Suprapubic skin (tissue), 4 donors: ENCODE results near the gene ADSS2. TPM values are rescaled to one million over a fixed set of nuclear protein-coding genes. Genes with fewer than 3 reads are reported as not detected.
"Not testable (repeated sequence)": the region's sequence is repeated elsewhere in the genome, so short reads cannot be mapped to it uniquely, and the experiment has no call there.

Experiments
- DNase-seq, 2 donors: peaks; one replicate each; pipeline ENCODE4 v3.0.0-alpha.2; 2019; ENCODE audit warnings: low spot score in 2 of 2
- H3K27ac ChIP-seq: fragments of 200-600 bp; sonication (generic); one replicate; pipeline ENCODE4 v1.5.1; 2019
- H3K27me3 ChIP-seq: fragments of 200-600 bp; sonication (generic); one replicate; pipeline ENCODE4 v1.5.1; 2019
- H3K36me3 ChIP-seq: fragments of 200-600 bp; sonication (generic); one replicate; pipeline ENCODE4 v1.5.1; 2019
- H3K4me1 ChIP-seq: fragments of 200-600 bp; sonication (generic); one replicate; pipeline ENCODE4 v1.5.1; 2019
- H3K4me3 ChIP-seq: fragments of 200-600 bp; sonication (generic); one replicate; pipeline ENCODE4 v1.5.1; 2019; ENCODE audit warnings: mild to moderate bottlenecking
- H3K9me3 ChIP-seq: fragments of 200-600 bp; sonication (generic); one replicate; pipeline ENCODE4 v1.5.1; 2019
- CTCF ChIP-seq, 2 donors: fragments of 200-600 bp in 1 of 2; fragments of 450-650 bp in 1 of 2; sonication (generic) in 1 of 2; IDR thresholded peaks; one replicate each; pipeline ENCODE4 v1.5.1; 2016 to 2019; ENCODE audit warnings: antibody characterized with exemption in 2 of 2, mild to moderate bottlenecking in 1 of 2, moderate library complexity in 1 of 2
- EP300 ChIP-seq: sonication (generic); formaldehyde crosslinking; IDR thresholded peaks from one replicate; pipeline ENCODE4 v1.6.1; 2017; ENCODE audit warnings: antibody characterized with exemption
- POLR2A ChIP-seq, 2 donors: fragments of 450-650 bp; IDR thresholded peaks; one replicate each; pipeline ENCODE4 v1.6.1; 2017; ENCODE audit warnings: antibody characterized with exemption in 2 of 2, mild to moderate bottlenecking in 2 of 2, moderate library complexity in 2 of 2
- POLR2AphosphoS5 ChIP-seq, 3 donors: sonication (generic); formaldehyde crosslinking; IDR thresholded peaks; one replicate each; pipeline ENCODE4 v1.6.1; 2017; ENCODE audit warnings: antibody characterized with exemption in 3 of 3
- WGBS: methylation state at CpG from one replicate; pipeline ENCODE4 v1.1.5; 2018; 5-methylcytosine and 5-hydroxymethylcytosine counted together
- total RNA-seq, 4 donors: library from RNA; depleted of rRNA; stranded (reverse); fragments of >200 nt; gene quantifications; one replicate each; pipeline ENCODE4 v1.1.0, GENCODE V29; 2016

The ADSS2 gene
- 10 to 100 TPM; 39.8 to 65.3 (median 52.1) TPM for total RNA-seq

GRCh38 chr1:244451539-244451950, at the start of gene ADSS2:
Gene ADSS2 (minus strand): TSS chr1:244451909. CDS start chr1:244451817, 92 bp downstream.
- TF ChIP-seq CTCF (IDR thresholded peaks at IDR 0.05) (no peak), POLR2A (IDR thresholded peaks at IDR 0.05) (peak; percentile 65 to 84), POLR2AphosphoS5 (IDR thresholded peaks at IDR 0.05) (peak in 2 of 3 donors; percentile 14 to 73)
- Histone ChIP-seq H3K4me3 (peak within 1 kb of the TSS; percentile 88), H3K36me3 (no peaks in the 10 kb centered on the region), H3K27me3 (no peaks in the 10 kb centered on the region), H3K27ac (peak within 1 kb of the TSS; percentile 96), H3K4me1 (peaks cover 31% of the 10 kb centered on the region), H3K9me3 (no peaks in the 10 kb centered on the region)
- WGBS: no CpG with 5 or more reads among the region's 45 CpGs
- no peak for DNase-seq

- not testable (repeated sequence) for H3K4me3 ChIP-seq
Measured at GRCh38 chr1:244500515-244500914, 48.8 kb upstream of the ADSS2 start.

DNA sequence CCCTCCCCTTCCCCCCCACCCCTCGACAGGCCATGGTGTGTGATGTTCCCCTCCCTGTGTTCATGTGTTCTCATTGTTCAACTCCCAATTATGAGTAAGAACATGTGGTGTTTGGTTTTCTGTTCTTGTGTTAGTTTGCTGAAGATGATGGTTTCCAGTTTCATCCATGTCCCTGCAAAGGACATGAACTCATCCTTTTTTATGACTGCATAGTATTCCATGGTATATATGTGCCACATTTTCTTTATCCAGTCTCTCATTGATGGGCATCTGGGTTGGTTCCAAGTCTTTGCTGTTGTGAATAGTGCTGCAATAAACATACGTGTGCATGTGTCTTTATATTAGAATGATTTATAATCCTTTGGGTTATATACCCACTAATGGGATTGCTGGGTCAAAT, 47.8 kb upstream of the ADSS2 start:
- not testable (repeated sequence) for H3K27ac ChIP-seq, H3K4me3 ChIP-seq, H3K27me3 ChIP-seq, DNase-seq, H3K4me1 ChIP-seq, H3K9me3 ChIP-seq, H3K36me3 ChIP-seq
- WGBS: 93% methylated on average over 2 of the region's 2 CpGs

More at GRCh38 chr1:244500515-244500914, 48.8 kb upstream of the ADSS2 start:
- H3K4me1 ChIP-seq, DNase-seq, H3K9me3 ChIP-seq, H3K27me3 ChIP-seq, H3K36me3 ChIP-seq, H3K27ac ChIP-seq: not testable (repeated sequence)
- WGBS: 91% methylated on average over 4 of the region's 4 CpGs

- Histone ChIP-seq H3K9me3 (peaks cover 9% of the 10 kb centered on the region), H3K36me3 (no peaks in the 10 kb centered on the region), H3K27me3 (no peaks in the 10 kb centered on the region), H3K27ac (no peak overlapping the region), H3K4me3 (no peak overlapping the region), H3K4me1 (no peaks in the 10 kb centered on the region)
- no peak for DNase-seq
- 81% methylated on average over 1 of the region's 1 CpG for WGBS
- TF ChIP-seq EP300 (no peak), CTCF (IDR thresholded peaks at IDR 0.05) (no peak), POLR2A (IDR thresholded peaks at IDR 0.05) (no peak), POLR2AphosphoS5 (IDR thresholded peaks at IDR 0.05) (no peak)
Measured at GRCh38 chr1:244497805-244498204, 46.1 kb upstream of the ADSS2 start.

GRCh38 chr1:244496186-244496585, 44.5 kb upstream of the ADSS2 start:
- H3K27ac ChIP-seq: no peak overlapping the region
- no peaks in the 10 kb centered on the region for H3K36me3 ChIP-seq
- H3K9me3 ChIP-seq: peaks cover 9% of the 10 kb centered on the region
- TF ChIP-seq CTCF (IDR thresholded peaks at IDR 0.05): no peak
- TF ChIP-seq POLR2A (IDR thresholded peaks at IDR 0.05): no peak
- no peak for TF ChIP-seq POLR2AphosphoS5 (IDR thresholded peaks at IDR 0.05)
- TF ChIP-seq EP300: no peak
- no peaks in the 10 kb centered on the region for H3K27me3 ChIP-seq
- whole genome bisulfite sequencing: 62% methylated on average over 1 of the region's 1 CpG
- H3K4me1 ChIP-seq: no peaks in the 10 kb centered on the region
- no peak for DNase-seq
- no peak overlapping the region for H3K4me3 ChIP-seq

DNA sequence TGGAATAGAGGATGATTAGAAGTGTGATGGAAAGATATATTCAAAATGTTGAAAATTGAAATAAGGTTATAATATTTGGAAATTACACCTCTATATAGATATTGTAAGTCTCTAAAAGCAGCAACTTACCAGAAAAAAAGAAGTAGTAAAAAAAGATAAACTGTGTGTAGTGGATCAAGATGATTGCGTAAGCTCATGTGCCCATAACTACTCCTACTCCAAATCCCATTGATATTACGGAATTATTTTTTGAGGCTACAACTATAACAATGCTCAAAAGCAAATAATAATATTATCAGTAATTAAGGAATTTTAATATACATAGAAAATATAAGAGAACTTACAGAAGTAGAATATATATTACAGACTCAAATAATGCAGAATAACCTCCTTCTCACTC, 42.9 kb upstream of the ADSS2 start:
- 92% methylated on average over 2 of the region's 2 CpGs for WGBS
- Histone ChIP-seq H3K27me3 (no peaks in the 10 kb centered on the region), H3K27ac (no peak overlapping the region), H3K9me3 (no peaks in the 10 kb centered on the region), H3K36me3 (no peaks in the 10 kb centered on the region), H3K4me3 (no peak overlapping the region), H3K4me1 (no peaks in the 10 kb centered on the region)
- TF ChIP-seq POLR2A (IDR thresholded peaks at IDR 0.05): no peak
- TF ChIP-seq POLR2AphosphoS5 (IDR thresholded peaks at IDR 0.05): no peak
- TF ChIP-seq EP300: no peak
- no peak for TF ChIP-seq CTCF (IDR thresholded peaks at IDR 0.05)
- DNase-seq: no peak

- H3K4me1 ChIP-seq, DNase-seq, H3K9me3 ChIP-seq, H3K27ac ChIP-seq, H3K27me3 ChIP-seq, H3K4me3 ChIP-seq, H3K36me3 ChIP-seq: not testable (repeated sequence)
- 81% methylated on average over 3 of the region's 3 CpGs for WGBS
Measured at GRCh38 chr1:244484971-244485370, 33.3 kb upstream of the ADSS2 start.
